NOMO-1 treated with dmso at 0.1 percent for 144 hours (cell line): ENCODE measurements around the gene KRTAP4-9.
"Not testable (repeated sequence)": the region's sequence is repeated elsewhere in the genome, so short reads cannot be mapped to it uniquely, and the experiment has no call there.

Source experiments
- DNase-seq: peaks from one replicate; lab custom pipeline; 2025; ENCODE audit not compliant: unreplicated experiment; lab: John Stamatoyannopoulos, UW

The KRTAP4-9 gene

DNA sequence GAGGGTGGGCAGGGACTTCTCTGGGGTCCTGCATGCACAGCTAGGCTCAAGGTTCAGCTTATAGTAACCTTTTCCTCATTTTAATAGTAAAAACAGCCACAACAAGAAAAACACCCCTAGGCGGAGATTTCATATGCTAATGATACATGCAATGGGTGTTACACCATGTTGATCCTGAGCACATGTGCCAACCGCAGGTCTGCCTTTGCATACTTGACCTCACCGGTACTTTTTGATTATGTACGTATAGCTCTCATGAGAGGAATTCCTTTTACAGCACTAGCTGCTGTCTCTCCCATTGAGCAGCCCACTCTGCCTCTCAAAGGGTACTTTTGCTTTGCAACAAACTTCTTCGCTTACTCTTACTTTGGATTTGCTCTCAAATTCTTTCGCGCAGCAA lies 9.1 kb upstream of the KRTAP4-9 start:
- DNase-seq: no peak

DNA sequence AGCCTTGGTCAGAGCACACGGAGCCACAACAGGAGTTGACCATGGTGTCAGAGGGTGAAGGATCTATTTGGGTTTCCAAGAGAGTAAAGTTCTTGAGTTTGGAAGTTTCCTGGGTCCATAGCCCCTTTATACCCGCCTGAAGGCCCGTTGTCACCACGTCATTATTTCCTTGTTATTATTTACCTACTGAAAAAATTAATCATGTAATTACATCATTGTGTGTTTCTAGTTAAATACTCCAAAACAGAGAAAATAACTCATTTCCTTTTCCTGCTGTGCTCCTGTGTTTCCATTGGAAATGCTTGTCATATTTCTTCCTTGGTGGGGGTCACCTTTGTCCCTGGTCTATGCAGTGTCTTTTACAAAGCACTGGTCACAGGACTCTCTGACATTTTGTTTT lies 7.1 kb upstream of the KRTAP4-9 start, which contains the start of gene KRTAP4-8:
KRTAP4-8 (minus strand) TSS at position 101 of the 400 bp plus-strand sequence; CDS start at position 43, 58 bp downstream.
- no peak for DNase-seq

GRCh38 chr17:41098481-41098880 lies 6.7 kb upstream of the KRTAP4-9 start:
- DNase-seq: no peak

- DNase-seq: not testable (repeated sequence)
Observed at GRCh38 chr17:41099682-41100480, 5.3 kb upstream of the KRTAP4-9 start.

- no peak for DNase-seq
Observed at GRCh38 chr17:41101586-41102259, 3.5 kb upstream of the KRTAP4-9 start, which contains the start of gene KRTAP4-16. Gene KRTAP4-16, minus strand, starts transcription at chr17:41102209. Its CDS starts 0 bp downstream, at chr17:41102209.

DNA sequence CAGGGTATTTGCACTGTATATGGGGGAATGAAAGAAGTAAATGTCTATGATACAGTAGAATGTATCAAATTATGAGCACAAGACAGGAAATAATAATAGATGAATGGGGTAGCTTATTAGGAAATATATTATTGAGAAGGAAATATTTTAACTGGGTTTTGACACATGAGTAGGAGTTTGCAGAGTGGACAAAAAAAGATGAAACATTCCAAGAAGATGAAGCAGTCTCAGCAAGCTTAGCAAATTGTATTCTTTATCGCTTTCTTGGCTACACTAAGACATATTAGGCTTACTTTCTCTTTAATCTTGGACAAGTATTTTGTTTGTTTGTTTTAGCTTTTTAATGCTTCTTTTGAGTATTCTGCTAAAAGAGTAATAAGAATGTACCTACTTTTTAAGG lies 1.3 kb upstream of the KRTAP4-9 start:
- DNase-seq: no peak

GRCh38 chr17:41104386-41105038 lies 677 bp upstream of the KRTAP4-9 start:
- not testable (repeated sequence) for DNase-seq

GRCh38 chr17:41107941-41108450 lies 2.8 kb downstream of the KRTAP4-9 start:
- DNase-seq: no peak

- DNase-seq: not testable (repeated sequence)
Observed at GRCh38 chr17:41108728-41109386, 3.7 kb downstream of the KRTAP4-9 start.

- no peak for DNase-seq
Observed at GRCh38 chr17:41111151-41111885, 6.1 kb downstream of the KRTAP4-9 start.

DNA sequence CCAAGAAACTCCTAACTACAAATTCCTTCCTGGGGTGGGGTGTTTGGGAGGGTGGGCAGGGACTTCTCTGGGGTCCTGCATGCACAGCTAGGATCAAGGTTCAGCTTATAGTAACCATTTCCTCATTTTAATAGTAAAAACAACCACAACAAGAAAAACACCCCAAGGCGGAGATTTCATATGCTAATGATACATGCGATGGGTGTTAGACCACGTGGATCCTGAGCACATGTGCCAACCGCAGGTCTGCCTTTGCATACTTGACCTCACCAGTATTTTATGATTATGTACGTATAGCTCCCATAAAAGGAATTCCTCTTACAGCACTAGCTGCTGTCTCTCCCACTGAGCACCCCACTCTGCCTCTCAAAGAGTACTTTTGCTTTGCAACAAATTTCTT lies 11.1 kb downstream of the KRTAP4-9 start:
- peak; percentile 56 for DNase-seq

DNA sequence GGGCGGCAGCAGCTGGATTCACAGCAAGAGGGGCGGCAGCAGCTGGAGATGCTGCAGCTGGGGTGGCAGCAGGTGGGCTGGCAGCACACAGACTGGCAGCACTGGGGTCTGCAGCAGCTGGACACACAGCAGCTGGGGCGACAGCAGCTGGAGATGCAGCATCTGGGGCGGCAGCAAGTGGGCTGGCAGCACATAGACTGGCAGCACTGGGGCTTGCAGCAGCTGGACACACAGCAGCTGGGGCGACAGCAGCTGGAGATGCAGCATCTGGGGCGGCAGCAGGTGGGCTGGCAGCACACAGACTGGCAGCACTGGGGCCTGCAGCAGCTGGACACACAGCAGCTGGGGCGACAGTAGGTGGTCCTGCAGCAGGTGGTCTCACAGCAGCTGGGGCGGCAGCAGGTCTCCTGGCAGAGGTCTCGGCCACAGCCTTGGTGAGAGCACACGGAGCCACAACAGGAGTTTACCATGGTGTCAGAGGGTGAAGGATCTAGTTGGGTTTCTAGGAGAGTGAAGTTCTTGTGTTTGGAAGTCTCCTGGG lies 12.7 kb downstream of the KRTAP4-9 start, which contains the start of gene KRTAP4-11:
KRTAP4-11 (minus strand) TSS at position 528 of the 541 bp plus-strand sequence; CDS start at position 470, 58 bp downstream.
- DNase-seq: not testable (repeated sequence)

DNA sequence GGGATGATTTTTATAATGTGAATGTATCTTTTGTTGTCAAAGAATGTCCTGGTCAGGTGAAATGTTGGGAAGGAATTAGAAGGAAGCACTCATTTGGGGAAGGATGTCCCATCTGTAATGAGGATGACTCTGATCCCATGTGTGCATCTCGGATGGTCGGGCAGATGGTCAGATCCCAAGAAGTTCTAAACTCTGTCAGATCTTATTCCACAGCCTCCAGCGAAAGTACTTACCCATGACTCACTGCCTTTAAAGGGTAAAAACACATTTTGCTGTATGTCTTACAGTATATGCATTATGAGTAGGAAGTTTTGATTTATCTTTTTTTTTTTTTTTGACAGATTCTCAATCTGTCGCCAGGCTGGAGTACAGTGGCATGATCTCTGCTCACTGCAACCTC lies 13.5 kb downstream of the KRTAP4-9 start:
- no peak for DNase-seq

GRCh38 chr17:41119696-41120690 lies 14.8 kb downstream of the KRTAP4-9 start:
- DNase-seq: not testable (repeated sequence)

DNA sequence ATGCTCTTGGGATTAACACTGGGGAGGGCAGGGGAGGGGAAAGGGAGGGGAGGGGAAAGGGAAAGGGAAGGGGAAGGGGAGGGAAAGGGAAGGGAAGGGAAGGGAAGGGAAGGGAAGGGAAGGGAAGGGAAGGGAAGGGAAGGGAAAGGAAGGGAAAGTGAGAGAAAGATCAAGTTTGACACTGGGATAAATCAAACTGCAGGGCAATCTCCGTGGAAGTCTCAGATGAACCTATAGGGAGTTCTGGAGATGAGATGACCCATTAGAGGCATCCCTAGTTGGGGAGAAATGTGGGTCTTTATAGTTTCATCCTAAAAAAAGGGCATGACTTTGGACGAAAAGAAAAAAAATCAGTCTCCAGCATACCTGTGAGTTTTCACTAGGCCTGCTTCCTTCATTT lies 16.6 kb downstream of the KRTAP4-9 start:
- DNase-seq: no peak

DNA sequence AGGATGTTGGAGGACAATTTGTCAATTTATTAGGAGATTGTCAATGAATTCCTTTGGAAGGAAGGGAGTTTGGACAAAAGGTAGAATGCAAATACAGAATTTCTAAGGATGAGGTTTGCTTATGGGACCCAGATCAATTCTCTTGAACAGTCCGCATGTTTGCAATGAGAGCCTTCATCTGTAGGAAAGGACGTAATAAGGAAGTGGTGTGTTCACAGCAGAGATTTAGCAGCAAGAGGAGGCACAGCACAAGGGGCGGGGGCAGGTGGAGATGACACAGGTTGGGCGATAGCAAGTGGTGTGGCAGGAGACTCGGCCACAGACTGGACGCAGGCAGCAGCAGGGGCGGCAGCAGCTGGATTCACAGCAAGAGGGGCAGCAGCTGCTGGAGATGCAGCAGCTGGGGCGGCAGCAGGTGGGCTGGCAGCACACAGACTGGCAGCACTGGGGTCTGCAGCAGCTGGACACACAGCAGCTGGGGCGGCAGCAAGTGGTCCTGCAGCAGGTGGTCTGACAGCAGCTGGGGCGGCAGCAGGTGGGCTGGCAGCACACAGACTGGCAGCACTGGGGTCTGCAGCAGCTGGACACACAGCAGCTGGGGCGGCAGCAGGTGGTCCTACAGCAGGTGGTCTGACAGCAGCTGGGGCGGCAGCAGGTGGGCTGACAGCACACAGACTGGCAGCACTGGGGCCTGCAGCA lies 18.3 kb downstream of the KRTAP4-9 start:
- DNase-seq: not testable (repeated sequence)

GRCh38 chr17:41123991-41124371 lies 18.8 kb downstream of the KRTAP4-9 start, which contains the start of gene KRTAP4-12:
Gene KRTAP4-12, minus strand, starts transcription at chr17:41124182. Its CDS starts 60 bp downstream, at chr17:41124122.
- not testable (repeated sequence) for DNase-seq

DNA sequence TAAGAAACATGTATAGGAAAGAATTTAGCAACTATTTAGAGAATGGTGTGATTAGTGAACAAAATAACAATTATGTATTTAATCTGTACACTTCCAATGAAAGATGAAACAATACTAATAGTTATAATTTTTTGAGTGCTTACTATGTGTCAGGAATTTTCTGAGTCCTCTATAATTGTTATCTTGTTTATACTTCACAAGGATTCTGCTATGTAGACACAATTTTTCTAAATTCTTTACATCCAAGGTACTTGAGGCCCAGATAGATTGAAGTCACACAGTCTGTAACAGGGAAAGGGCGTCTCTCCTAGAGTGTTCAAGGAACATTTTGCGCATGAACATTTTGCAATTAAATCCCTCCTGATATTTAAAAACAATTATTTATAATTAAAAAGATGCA lies 19.9 kb downstream of the KRTAP4-9 start:
- DNase-seq: no peak
